Transverse colon (tissue), 4 donors: ENCODE results near the gene SPAG6. TPM values are rescaled to one million over a fixed set of nuclear protein-coding genes. Genes with fewer than 3 reads are reported as not detected.
"Not testable (repeated sequence)": the region's sequence is repeated elsewhere in the genome, so short reads cannot be mapped to it uniquely, and the experiment has no call there.

ENCODE experiments used
- DNase-seq: peaks from one replicate; pipeline ENCODE4 v3.0.0-alpha.2; 2019
- H3K27ac ChIP-seq, 4 donors: fragments of 200-600 bp; sonication (generic); 2 replicates each; pipeline ENCODE4 v1.5.1; 2016 to 2018; ENCODE audit warnings: inconsistent platforms in 4 of 4
- H3K27me3 ChIP-seq: fragments of 200-600 bp; sonication (generic); 2 replicates; pipeline ENCODE4 v1.5.1; 2017; ENCODE audit warnings: inconsistent platforms
- H3K36me3 ChIP-seq, 4 donors: fragments of 200-600 bp; sonication (generic); 2 replicates each; pipeline ENCODE4 v1.5.1; 2017 to 2019; ENCODE audit warnings: inconsistent platforms in 4 of 4
- H3K4me1 ChIP-seq, 4 donors: fragments of 200-600 bp; sonication (generic); 2 replicates each; pipeline ENCODE4 v1.5.1; 2017 to 2020; ENCODE audit warnings: inconsistent platforms in 4 of 4
- H3K4me3 ChIP-seq, 4 donors: fragments of 200-600 bp; sonication (generic); 1 replicate in 1 of 4; 2 replicates in 3 of 4; pipeline versions ENCODE4 v1.5.1 to v1.6.1; 2017 to 2019; ENCODE audit warnings: inconsistent platforms in 4 of 4
- H3K9me3 ChIP-seq, 2 donors: fragments of 200-600 bp; sonication (generic); 2 replicates each; pipeline ENCODE4 v1.5.1; 2017 to 2019; ENCODE audit warnings: inconsistent platforms in 2 of 2
- CTCF ChIP-seq, 5 experiments: fragments of 200-600 bp in 3 of 5; fragments of 450-650 bp in 2 of 5; sonication (generic) in 3 of 5; IDR thresholded peaks; 1 replicate in 2 of 5; 2 replicates in 3 of 5; pipeline ENCODE4 v1.5.1; 2016 to 2017; ENCODE audit warnings: antibody characterized with exemption in 5 of 5, inconsistent platforms in 3 of 5, mild to moderate bottlenecking in 2 of 5, moderate library complexity in 1 of 5
- EP300 ChIP-seq: sonication (generic); formaldehyde crosslinking; IDR thresholded peaks from one replicate; pipeline ENCODE4 v1.6.1; 2017; ENCODE audit warnings: antibody characterized with exemption, low read depth
- POLR2A ChIP-seq: fragments of 450-650 bp; IDR thresholded peaks from one replicate; pipeline ENCODE4 v1.6.1; 2016; ENCODE audit warnings: antibody characterized with exemption, mild to moderate bottlenecking, moderate library complexity
- POLR2AphosphoS5 ChIP-seq, 3 donors: sonication (generic); formaldehyde crosslinking; IDR thresholded peaks; one replicate each; pipeline ENCODE4 v1.6.1; 2016; ENCODE audit warnings: antibody characterized with exemption in 3 of 3
- WGBS, 2 donors: methylation state at CpG; one replicate each; pipeline ENCODE4 v1.1.5; 2018; ENCODE audit warnings: low coverage in 1 of 2; 5-methylcytosine and 5-hydroxymethylcytosine counted together
- in situ Hi-C, 4 donors: fragments of 200-750 bp; cut with MboI; loops; one replicate each; pipeline versions ENCODE4 v1.15.0 to v1.15.1; 2017; ENCODE audit warnings: low sequenced_read_pairs in 3 of 4, low pct_ligation_motif_present in 1 of 4, low pct_unique_long_range_greater_than_20kb in 1 of 4
- intact Hi-C: fragments of 100-400 bp; cut with DNase I; formaldehyde crosslinking; loops from one replicate; pipeline ENCODE4 v1.15.1; 2023; ENCODE audit warnings: low total_unique reads
- total RNA-seq, 4 donors: library from RNA; depleted of rRNA; stranded (reverse); fragments of >200 nt; gene quantifications; one replicate each; pipeline ENCODE4 v1.1.0, GENCODE V29; 2016

The SPAG6 gene
- total RNA-seq, 4 donors from 2014 or later, result not detected

GRCh38 chr10:22308390-22308789 is 36.9 kb upstream of the SPAG6 start:
- no peak for TF ChIP-seq POLR2AphosphoS5 (IDR thresholded peaks at IDR 0.05)
- TF ChIP-seq CTCF (IDR thresholded peaks at IDR 0.05), result no peak
- no peak for TF ChIP-seq POLR2A
- TF ChIP-seq EP300, result no peak
- no peaks in the 10 kb centered on the region for H3K36me3 ChIP-seq
- H3K4me3 ChIP-seq, result no peak overlapping the region
- in situ Hi-C loops, result loop anchor here in 1 of 4 donors (25.0 kb wide), 2 partner anchors 296 to 796 kb away; partner anchors contain the start of gene DNAJC1
- 56 to 76% methylated on average over 2 of the region's 2 CpGs for WGBS, 2 donors
- H3K9me3 ChIP-seq, result no peaks in the 10 kb centered on the region
- H3K27ac ChIP-seq, result no peak overlapping the region
- peaks cover 3% of the 10 kb centered on the region for H3K27me3 ChIP-seq
- intact Hi-C loops, result no loop called here
- DNase-seq, result no peak
- H3K4me1 ChIP-seq, result no peaks in the 10 kb centered on the region

GRCh38 chr10:22309180-22310000 is 35.9 kb upstream of the SPAG6 start:
- 90 to 97% methylated on average over 4 of the region's 4 CpGs for WGBS, 2 donors
- Histone ChIP-seq H3K9me3 (no peaks in the 10 kb centered on the region), H3K4me3 (no peak overlapping the region), H3K4me1 (no peaks in the 10 kb centered on the region), H3K27me3 (peaks cover 3% of the 10 kb centered on the region), H3K27ac (no peak overlapping the region), H3K36me3 (no peaks in the 10 kb centered on the region)
- TF ChIP-seq POLR2A, result no peak
- TF ChIP-seq CTCF (IDR thresholded peaks at IDR 0.05), result no peak
- TF ChIP-seq EP300, result no peak
- TF ChIP-seq POLR2AphosphoS5 (IDR thresholded peaks at IDR 0.05), result no peak
- in situ Hi-C loops, result loop anchor here in 1 of 4 donors (25.0 kb wide), 2 partner anchors 297 to 797 kb away; partner anchors contain the start of gene DNAJC1
- DNase-seq, result no peak
- intact Hi-C loops, result no loop called here

GRCh38 chr10:22310012-22310411 is 35.3 kb upstream of the SPAG6 start:
- H3K27ac ChIP-seq, H3K4me1 ChIP-seq, H3K36me3 ChIP-seq, H3K27me3 ChIP-seq, DNase-seq, H3K9me3 ChIP-seq, H3K4me3 ChIP-seq, intact Hi-C loops: not testable (repeated sequence)
- in situ Hi-C loops, result loop anchor here in 2 of 4 donors (10.0 to 25.0 kb wide), 4 partner anchors 65 to 798 kb away; partner anchors contain the start of gene DNAJC1 (in 2 of the 2)
- 94 to 96% methylated on average over 7 to 10 of the region's 10 CpGs for WGBS, 2 donors

GRCh38 chr10:22310928-22311327 is 34.4 kb upstream of the SPAG6 start:
- no peak overlapping the region for H3K4me3 ChIP-seq
- in situ Hi-C loops (loop anchor here in 2 of 4 donors (10.0 to 25.0 kb wide), 4 partner anchors 66 to 799 kb away; partner anchors contain the start of gene DNAJC1 (in 2 of the 2)), intact Hi-C loops (no loop called here)
- H3K27ac ChIP-seq, result no peak overlapping the region
- no peaks in the 10 kb centered on the region for H3K36me3 ChIP-seq
- no peak for TF ChIP-seq POLR2A
- no peak for TF ChIP-seq POLR2AphosphoS5 (IDR thresholded peaks at IDR 0.05)
- no peak for TF ChIP-seq CTCF (IDR thresholded peaks at IDR 0.05)
- no peak for TF ChIP-seq EP300
- H3K27me3 ChIP-seq, result peaks cover 3% of the 10 kb centered on the region
- H3K9me3 ChIP-seq, result no peaks in the 10 kb centered on the region
- DNase-seq, result no peak
- H3K4me1 ChIP-seq, result peaks cover 0 to 8% (median 5%) of the 10 kb centered on the region in 4 donors
